Upper lobe of left lung (tissue), 4 donors: ENCODE data around the gene GRIK3.

Experiments used
- POLR2A ChIP-seq, 4 donors: fragments of 450-650 bp; IDR thresholded peaks; one replicate each; pipeline ENCODE4 v1.5.1; 2016 to 2017; ENCODE audit warnings: antibody characterized with exemption in 4 of 4, mild to moderate bottlenecking in 2 of 4
- TF ChIP-seq, protein P1 (sequence below), 6 experiments: fragments of 450-650 bp in 4 of 6; fragments of 200-600 bp in 2 of 6; sonication (generic) in 2 of 6; IDR thresholded peaks; one replicate each; pipeline ENCODE4 v1.5.1; 2016 to 2019; ENCODE audit warnings: antibody characterized with exemption in 6 of 6

DNA sequence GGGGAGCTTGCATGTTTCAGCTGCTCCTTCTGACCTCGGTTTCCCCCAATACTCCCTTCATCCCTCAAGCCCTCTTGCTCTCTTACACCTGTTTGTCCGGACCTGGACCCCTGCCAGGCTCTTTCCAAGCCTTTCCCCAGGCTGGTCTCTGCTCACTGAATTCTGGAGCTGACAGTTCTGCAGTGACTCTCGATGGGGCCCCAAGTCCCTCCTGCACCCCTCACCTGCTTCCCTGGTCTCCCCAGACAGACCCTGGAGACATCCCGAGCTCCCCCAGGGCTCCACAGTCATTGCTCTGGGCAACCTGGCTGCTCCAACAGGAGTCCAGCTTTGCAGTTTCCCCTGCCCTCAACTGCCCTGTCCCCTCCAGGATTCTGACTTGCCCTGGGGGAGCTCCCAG is 198.6 kb downstream of the GRIK3 start:
- TF ChIP-seq, protein P1, sequence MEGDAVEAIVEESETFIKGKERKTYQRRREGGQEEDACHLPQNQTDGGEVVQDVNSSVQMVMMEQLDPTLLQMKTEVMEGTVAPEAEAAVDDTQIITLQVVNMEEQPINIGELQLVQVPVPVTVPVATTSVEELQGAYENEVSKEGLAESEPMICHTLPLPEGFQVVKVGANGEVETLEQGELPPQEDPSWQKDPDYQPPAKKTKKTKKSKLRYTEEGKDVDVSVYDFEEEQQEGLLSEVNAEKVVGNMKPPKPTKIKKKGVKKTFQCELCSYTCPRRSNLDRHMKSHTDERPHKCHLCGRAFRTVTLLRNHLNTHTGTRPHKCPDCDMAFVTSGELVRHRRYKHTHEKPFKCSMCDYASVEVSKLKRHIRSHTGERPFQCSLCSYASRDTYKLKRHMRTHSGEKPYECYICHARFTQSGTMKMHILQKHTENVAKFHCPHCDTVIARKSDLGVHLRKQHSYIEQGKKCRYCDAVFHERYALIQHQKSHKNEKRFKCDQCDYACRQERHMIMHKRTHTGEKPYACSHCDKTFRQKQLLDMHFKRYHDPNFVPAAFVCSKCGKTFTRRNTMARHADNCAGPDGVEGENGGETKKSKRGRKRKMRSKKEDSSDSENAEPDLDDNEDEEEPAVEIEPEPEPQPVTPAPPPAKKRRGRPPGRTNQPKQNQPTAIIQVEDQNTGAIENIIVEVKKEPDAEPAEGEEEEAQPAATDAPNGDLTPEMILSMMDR (IDR thresholded peaks at IDR 0.05) = no peak
- no peak for TF ChIP-seq POLR2A (IDR thresholded peaks at IDR 0.05)
